IPS-NIHi7 (cell line): ENCODE results near the gene GALK2.
A peak's percentile ranks its signal among the peaks of the same experiment; 100 is the strongest.

ENCODE experiments used
- DNase-seq: peaks from one replicate; pipeline ENCODE4 v3.0.0; 2012; ENCODE audit warnings: mixed read lengths; ENCODE audit errors: extremely low spot score

GALK2 gene

GRCh38 chr15:49169880-49170597 is at the start of gene GALK2:
GALK2 (plus strand) TSS chr15:49170247; CDS start chr15:49170323, 76 bp downstream.
- peak; percentile 95 for DNase-seq

GRCh38 chr15:49120832-49121231 is 49.2 kb upstream of the GALK2 start:
- no peak for DNase-seq

GRCh38 chr15:49121901-49122300 is 48.1 kb upstream of the GALK2 start:
- no peak for DNase-seq

- no peak for DNase-seq
Observed at GRCh38 chr15:49122541-49123062, 47.4 kb upstream of the GALK2 start.

GRCh38 chr15:49124371-49124770 is 45.7 kb upstream of the GALK2 start:
- DNase-seq = no peak

GRCh38 chr15:49131403-49131802 is 38.6 kb upstream of the GALK2 start:
- no peak for DNase-seq

GRCh38 chr15:49134683-49135341 is 35.2 kb upstream of the GALK2 start:
- DNase-seq = no peak

- DNase-seq = no peak
Observed at GRCh38 chr15:49135342-49135857, 34.6 kb upstream of the GALK2 start.

- DNase-seq = no peak
Observed at GRCh38 chr15:49135911-49136310, 34.1 kb upstream of the GALK2 start.

GRCh38 chr15:49137861-49138260 is 32.2 kb upstream of the GALK2 start:
- no peak for DNase-seq

GRCh38 chr15:49145651-49146609 is 24.1 kb upstream of the GALK2 start:
- peak; percentile 19 for DNase-seq

GRCh38 chr15:49148298-49148697 is 21.7 kb upstream of the GALK2 start:
- no peak for DNase-seq

GRCh38 chr15:49148727-49149126 is 21.3 kb upstream of the GALK2 start:
- DNase-seq = no peak

- no peak for DNase-seq
Observed at GRCh38 chr15:49151831-49152230, 18.2 kb upstream of the GALK2 start.

GRCh38 chr15:49152552-49153312 is 17.3 kb upstream of the GALK2 start:
- no peak for DNase-seq

GRCh38 chr15:49154359-49154758 is 15.7 kb upstream of the GALK2 start:
- DNase-seq = no peak

GRCh38 chr15:49154799-49155109 is 15.3 kb upstream of the GALK2 start:
- DNase-seq = no peak

- DNase-seq = peak; percentile 91
Observed at GRCh38 chr15:49155110-49155833, 14.8 kb upstream of the GALK2 start, which contains the start of gene COPS2. COPS2 (minus strand) TSS chr15:49155599; CDS start chr15:49155578, 21 bp downstream.

- peak; percentile 23 for DNase-seq
Observed at GRCh38 chr15:49155834-49156627, 14.0 kb upstream of the GALK2 start.

GRCh38 chr15:49163678-49164077 is 6.4 kb upstream of the GALK2 start:
- DNase-seq = no peak
